AG04449 (cell line): ENCODE measurements around the gene SNX33.

Source experiments
- CTCF ChIA-PET: fragments of 350-600 bp; formaldehyde crosslinking; extraction: SDS; loops from one replicate; lab custom pipeline; 2021; ENCODE audit warnings: antibody characterized with exemption; lab: Yijun Ruan, JAX
- POLR2A ChIA-PET: fragments of 400-600, 350-600 bp; formaldehyde crosslinking; extraction: SDS; loops from one replicate; lab custom pipeline; 2020; ENCODE audit warnings: antibody characterized with exemption, inconsistent platforms; lab: Yijun Ruan, JAX
- DNase-seq: peaks from one replicate; pipeline ENCODE4 v3.0.0-alpha.2; 2010; ENCODE audit warnings: low read depth, low spot score
- H3K4me3 ChIP-seq: 2 replicates; pipeline ENCODE4 v1.5.1; 2011; ENCODE audit warnings: low read depth, mild to moderate bottlenecking, control low read depth, low read length
- TF ChIP-seq, protein P1 (sequence below): IDR thresholded peaks from one replicate; pipeline ENCODE4 v1.5.1; 2011; ENCODE audit warnings: mild to moderate bottlenecking, moderate library complexity, low read length, control low read depth, inconsistent platforms; ENCODE audit not compliant: insufficient read depth; ENCODE audit errors: missing control alignments

SNX33 gene

DNA sequence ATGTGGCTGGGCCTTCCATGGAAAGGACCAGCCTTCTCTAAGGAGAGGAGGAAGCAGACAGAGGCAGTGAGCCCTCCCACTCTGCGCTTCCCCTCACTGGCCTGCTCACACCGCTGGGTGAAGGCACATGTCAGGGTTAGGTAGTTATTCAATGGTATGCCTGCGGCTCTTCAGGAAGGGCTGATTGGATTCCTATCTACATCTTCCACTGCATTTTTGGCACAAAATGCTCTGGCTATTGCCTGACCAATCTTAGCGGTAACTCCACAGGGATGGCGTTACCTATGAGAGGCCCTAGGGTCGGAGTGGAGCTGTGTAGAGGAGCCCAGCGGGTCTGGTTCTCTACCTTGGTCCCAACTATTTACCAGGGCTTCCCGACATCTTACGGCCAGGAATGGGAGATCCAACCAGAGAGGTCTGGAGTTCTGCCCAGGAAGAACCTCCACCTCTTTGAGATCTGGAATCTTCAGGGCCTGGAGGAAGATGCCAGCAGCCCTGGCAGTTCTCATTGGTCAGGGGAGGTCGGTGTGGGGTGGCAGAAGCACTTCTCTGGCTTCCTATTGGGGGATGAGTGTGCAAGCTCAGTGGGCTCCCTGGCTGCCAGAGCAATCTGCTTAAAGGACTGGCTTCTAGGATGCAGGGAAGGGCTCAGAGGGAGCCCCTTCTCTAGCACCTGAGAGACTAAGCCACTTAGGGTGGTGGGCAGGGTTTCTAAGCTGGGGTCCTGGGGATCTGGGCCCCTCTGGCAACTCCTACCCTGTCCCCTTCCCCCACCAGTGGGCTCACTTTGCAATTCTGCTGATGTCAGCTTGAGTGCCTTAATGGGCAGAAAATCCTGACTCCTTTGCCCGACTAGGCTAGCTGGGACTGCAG is 24.3 kb downstream of the SNX33 start:
- no peak for DNase-seq
- TF ChIP-seq, protein P1, sequence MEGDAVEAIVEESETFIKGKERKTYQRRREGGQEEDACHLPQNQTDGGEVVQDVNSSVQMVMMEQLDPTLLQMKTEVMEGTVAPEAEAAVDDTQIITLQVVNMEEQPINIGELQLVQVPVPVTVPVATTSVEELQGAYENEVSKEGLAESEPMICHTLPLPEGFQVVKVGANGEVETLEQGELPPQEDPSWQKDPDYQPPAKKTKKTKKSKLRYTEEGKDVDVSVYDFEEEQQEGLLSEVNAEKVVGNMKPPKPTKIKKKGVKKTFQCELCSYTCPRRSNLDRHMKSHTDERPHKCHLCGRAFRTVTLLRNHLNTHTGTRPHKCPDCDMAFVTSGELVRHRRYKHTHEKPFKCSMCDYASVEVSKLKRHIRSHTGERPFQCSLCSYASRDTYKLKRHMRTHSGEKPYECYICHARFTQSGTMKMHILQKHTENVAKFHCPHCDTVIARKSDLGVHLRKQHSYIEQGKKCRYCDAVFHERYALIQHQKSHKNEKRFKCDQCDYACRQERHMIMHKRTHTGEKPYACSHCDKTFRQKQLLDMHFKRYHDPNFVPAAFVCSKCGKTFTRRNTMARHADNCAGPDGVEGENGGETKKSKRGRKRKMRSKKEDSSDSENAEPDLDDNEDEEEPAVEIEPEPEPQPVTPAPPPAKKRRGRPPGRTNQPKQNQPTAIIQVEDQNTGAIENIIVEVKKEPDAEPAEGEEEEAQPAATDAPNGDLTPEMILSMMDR, result no peak
- POLR2A ChIA-PET, result interaction anchor here (0.6 to 3.0 kb wide), 8 partner anchors 11 to 1491 kb away, joined by 3 to 17 read pairs (median 4); partner anchors contain the start of genes IMP3, SNUPN and SNX33

DNA sequence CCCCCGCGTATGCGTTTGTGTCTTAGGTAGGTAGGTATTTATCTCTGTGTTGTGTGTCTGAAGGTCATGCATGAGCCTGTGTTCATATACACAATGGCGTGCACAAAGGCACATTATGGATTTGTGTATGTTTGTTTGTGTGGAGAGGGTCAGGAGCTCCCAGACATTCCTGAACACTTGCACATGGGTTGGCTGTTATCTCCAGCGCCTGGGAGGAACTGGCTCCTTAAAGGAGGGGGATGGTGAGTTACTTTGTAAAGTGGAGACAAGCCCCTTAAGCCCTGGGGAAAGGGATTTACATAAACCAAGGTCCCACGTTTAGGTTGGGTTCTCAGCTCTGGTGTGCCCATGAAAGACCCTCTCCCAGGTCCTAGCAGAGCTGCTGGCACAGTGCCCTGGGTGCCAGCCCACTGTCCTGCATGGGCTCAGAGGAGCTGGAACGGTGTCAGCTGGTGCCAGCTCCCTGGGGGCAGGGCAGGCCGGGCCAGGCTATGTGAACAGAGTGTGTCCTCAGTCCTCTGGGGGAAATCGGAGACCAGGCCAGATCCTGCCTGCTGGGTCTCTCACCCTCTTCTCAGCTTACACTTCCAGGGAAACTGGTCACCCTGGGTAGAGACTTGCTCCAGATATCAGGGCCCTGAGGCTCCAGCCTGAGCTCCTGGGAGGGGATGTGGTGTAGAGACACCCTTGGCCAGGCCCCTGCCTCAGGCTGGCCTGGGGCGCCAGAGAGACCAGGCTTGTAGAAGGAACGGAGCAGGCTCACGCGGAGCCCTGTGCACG is 25.1 kb downstream of the SNX33 start:
- ChIA-PET POLR2A (interaction anchor here (0.6 to 3.0 kb wide), 9 partner anchors 12 to 219 kb away, joined by 3 to 17 read pairs (median 4); partner anchors contain the start of genes IMP3, SNUPN and SNX33), CTCF (interaction anchor here (1.0 to 5.6 kb wide), 11 partner anchors 9 to 305 kb away, joined by 3 to 48 read pairs (median 4); partner anchors contain the start of genes IMP3, MAN2C1, SIN3A and SNX33)
- TF ChIP-seq, protein P1, result no peak
- peak; percentile 80 for DNase-seq
- no peak overlapping the region; the same call in none of the 2 replicates for H3K4me3 ChIP-seq

More for the DNA sequence above, 24.3 kb downstream of the SNX33 start:
- no peak overlapping the region for H3K4me3 ChIP-seq
- CTCF ChIA-PET, result interaction anchor here (0.5 to 5.6 kb wide), 10 partner anchors 10 to 220 kb away, joined by 3 to 48 read pairs (median 7); partner anchors contain the start of genes IMP3, SIN3A and SNX33

GRCh38 chr15:75673426-75674235 is 25.9 kb downstream of the SNX33 start:
- DNase-seq, result no peak
- CTCF ChIA-PET, result interaction anchor here (1.0 to 5.6 kb wide), 9 partner anchors 11 to 306 kb away, joined by 3 to 48 read pairs (median 10); partner anchors contain the start of genes IMP3, MAN2C1 and SNX33
- no peak overlapping the region for H3K4me3 ChIP-seq
- TF ChIP-seq, protein P1, result no peak
- POLR2A ChIA-PET, result interaction anchor here (0.6 to 3.0 kb wide), 8 partner anchors 12 to 220 kb away, joined by 3 to 17 read pairs (median 4); partner anchors contain the start of genes IMP3, SNUPN and SNX33

DNA sequence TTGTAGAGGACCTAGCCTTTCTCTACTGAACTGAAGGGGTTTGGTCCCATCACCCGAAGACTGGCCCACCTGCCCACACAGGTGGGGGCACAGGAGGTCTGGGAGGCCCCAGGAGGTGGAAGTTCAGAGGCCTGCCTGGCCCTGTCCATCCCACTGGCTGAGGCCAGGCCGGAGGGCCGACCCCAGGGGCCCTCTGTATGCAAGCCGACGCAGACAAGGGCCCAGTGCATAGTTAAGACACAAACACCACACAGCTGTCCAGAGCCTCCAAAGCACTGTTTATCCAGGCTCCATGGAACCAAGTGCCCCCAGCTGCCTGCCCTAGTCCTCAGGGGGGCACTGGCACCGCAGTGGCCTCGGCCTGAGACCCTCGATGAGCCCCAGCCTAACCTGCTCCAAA is 26.7 kb downstream of the SNX33 start:
- CTCF ChIA-PET, result interaction anchor here (1.3 to 5.6 kb wide), 6 partner anchors 10 to 306 kb away, joined by 3 to 48 read pairs (median 7); partner anchors contain the start of gene MAN2C1
- POLR2A ChIA-PET, result no interaction called here
- TF ChIP-seq, protein P1, result no peak
- no peak overlapping the region for H3K4me3 ChIP-seq
- DNase-seq, result no peak

DNA sequence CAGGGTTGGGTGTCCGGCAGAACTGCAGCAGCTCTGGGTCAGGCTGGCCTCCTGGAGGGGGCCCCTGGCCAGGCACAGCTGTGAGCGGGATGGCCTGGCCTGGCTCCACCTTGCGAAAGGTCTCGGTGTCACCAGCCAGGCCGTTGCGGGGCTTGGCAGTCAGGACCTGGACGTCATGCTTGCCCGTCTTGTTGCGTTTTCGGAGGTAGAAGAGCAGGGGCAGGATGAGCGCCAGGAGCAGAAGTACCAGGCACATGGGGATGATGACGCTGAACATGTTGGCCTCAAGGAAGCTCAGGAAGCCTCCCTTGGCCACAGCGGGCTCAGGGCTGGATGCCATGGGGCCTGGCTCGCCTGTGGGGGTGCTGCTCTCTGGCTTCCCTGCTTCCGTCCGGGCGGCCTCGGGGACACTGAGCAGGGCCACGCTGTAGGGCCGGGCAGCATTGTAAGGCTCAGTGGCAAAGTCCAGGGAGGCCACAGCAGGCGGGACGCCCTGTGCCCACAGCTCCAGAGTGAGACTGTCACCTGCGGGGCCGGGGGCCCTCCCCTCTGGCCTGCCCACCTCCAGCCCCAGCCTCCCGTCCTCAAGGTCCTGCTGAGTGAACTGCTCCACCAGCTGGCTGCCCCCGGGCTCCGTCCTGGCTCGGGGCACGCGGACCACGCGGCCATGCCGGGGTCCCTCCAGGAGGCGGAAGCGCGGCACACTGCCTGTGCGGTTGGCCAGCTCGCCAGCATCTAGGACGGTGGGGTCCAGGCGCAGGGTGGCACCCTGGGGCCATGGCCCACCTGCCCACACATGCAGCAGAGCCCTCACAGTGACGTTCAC is 28.1 kb downstream of the SNX33 start:
- ChIA-PET POLR2A (no interaction called here), CTCF (interaction anchor here (1.0 to 5.6 kb wide), 3 partner anchors 9 to 308 kb away, joined by 3 to 48 read pairs (median 8); partner anchors contain the start of gene MAN2C1)
- TF ChIP-seq, protein P1, result no peak

More for the DNA sequence above, 28.1 kb downstream of the SNX33 start:
- H3K4me3 ChIP-seq, result no peak overlapping the region
- no peak for DNase-seq
